GM12878 (cell line): Measurements from ENCODE around the gene VPS39. TPM values are rescaled to one million over a fixed set of nuclear protein-coding genes. Genes with fewer than 3 reads are reported as not detected.
"Not testable (repeated sequence)": the region's sequence is repeated elsewhere in the genome, so short reads cannot be mapped to it uniquely, and the experiment has no call there.

Source experiments
- ATAC-seq: fragments of 200-7000 bp; cut with Tn5 transposase; 3 replicates; pipeline ENCODE4 v1.9.1; 2020; ENCODE audit warnings: mild to moderate bottlenecking, moderate library complexity
- BruUV-seq: library from RNA; stranded (reverse); fragments of 400-500 nt; replicated peaks from 2 replicates; lab custom pipeline; 2021; lab: Mats Ljungman, UMichigan
- CTCF ChIA-PET: fragments of 300-600 bp; sonication (Branson Sonifier 250); formaldehyde crosslinking; extraction: SDS; loops from one replicate; lab custom pipeline; 2021; ENCODE audit warnings: inconsistent platforms; lab: Yijun Ruan, JAX
- POLR2A ChIA-PET: fragments of 350-600 bp; formaldehyde crosslinking; extraction: SDS; loops from one replicate; lab custom pipeline; 2021; ENCODE audit warnings: inconsistent platforms; lab: Charles Lee
- RAD21 ChIA-PET: fragments of 300-600 bp; sonication (Branson Sonifier 250); formaldehyde crosslinking; loops from one replicate; lab custom pipeline; 2023; ENCODE audit warnings: antibody characterized with exemption; ENCODE audit not compliant: unreplicated experiment; lab: Charles Lee
- SMC1A ChIA-PET: fragments of 300-600 bp; sonication (Branson Sonifier 250); formaldehyde crosslinking; loops from one replicate; lab custom pipeline; 2023; ENCODE audit not compliant: unreplicated experiment, uncharacterized antibody; lab: Charles Lee
- DNase-seq: peaks from one replicate; pipeline ENCODE4 v3.0.0-alpha.2; 2011; ENCODE audit warnings: low read depth, low spot score
- FAIRE-seq: peaks from 3 replicates; lab custom pipeline; 2011; peaks lifted over from hg19 to GRCh38; lab: Jason Lieb, UNC
- H2AFZ ChIP-seq: 2 replicates; pipeline ENCODE4 v1.6.0; 2011; ENCODE audit warnings: low read depth, low read length, control low read depth; ENCODE audit not compliant: control insufficient read depth
- H3K27ac ChIP-seq: 2 replicates; pipeline ENCODE4 v1.5.1; 2011; ENCODE audit warnings: control low read depth; ENCODE audit not compliant: control insufficient read depth, insufficient read depth
- H3K27me3 ChIP-seq, 2 experiments: replicated peaks in 1 of 2; 2 replicates each; pipeline versions ENCODE4 v1.6.0 to v1.6.1; 2011; ENCODE audit warnings: low read length in 1 of 2; ENCODE audit not compliant: control insufficient read depth in 2 of 2, insufficient read depth in 2 of 2
- H3K36me3 ChIP-seq, 2 experiments: 2 replicates each; pipeline ENCODE4 v1.5.1; 2011; ENCODE audit warnings: low read length in 1 of 2; ENCODE audit not compliant: control insufficient read depth in 2 of 2, insufficient read depth in 2 of 2
- H3K4me1 ChIP-seq: 2 replicates; pipeline ENCODE4 v1.6.1; 2011; ENCODE audit warnings: mild to moderate bottlenecking, low read length, moderate library complexity, mixed read lengths; ENCODE audit not compliant: control insufficient read depth, insufficient read depth
- H3K4me2 ChIP-seq: 2 replicates; pipeline ENCODE4 v1.6.0; 2011; ENCODE audit warnings: control low read depth; ENCODE audit not compliant: control insufficient read depth, insufficient read depth
- H3K4me3 ChIP-seq: fragments of 200-600 bp; sonication (generic); 2 replicates; pipeline ENCODE4 v1.5.1; 2016
- H3K79me2 ChIP-seq: 2 replicates; pipeline ENCODE4 v1.6.0; 2011; ENCODE audit warnings: low read length; ENCODE audit not compliant: control insufficient read depth, insufficient read depth
- H3K9ac ChIP-seq: 2 replicates; pipeline ENCODE4 v1.8.0; 2011; ENCODE audit warnings: low read length, control low read depth, mixed read lengths; ENCODE audit not compliant: control insufficient read depth, insufficient read depth
- H3K9me3 ChIP-seq: replicated peaks from 3 replicates; pipeline ENCODE4 v1.5.1; 2011; ENCODE audit warnings: mild to moderate bottlenecking, low read length; ENCODE audit not compliant: control insufficient read depth, insufficient read depth
- H4K20me1 ChIP-seq: 2 replicates; pipeline ENCODE4 v1.6.0; 2011; ENCODE audit not compliant: control insufficient read depth, insufficient read depth
- BCL11A ChIP-seq: IDR thresholded peaks from 2 replicates; pipeline ENCODE4 v1.6.1; 2011; ENCODE audit warnings: low read depth, low read length
- CHD4 ChIP-seq: fragments of 200-600 bp; sonication (generic); IDR thresholded peaks from 2 replicates; pipeline ENCODE4 v1.6.1; 2016; ENCODE audit warnings: mild to moderate bottlenecking
- EED ChIP-seq: sonication (generic); IDR thresholded peaks from 2 replicates; pipeline ENCODE4 v1.6.1; 2016; ENCODE audit warnings: antibody characterized with exemption, low read depth
- FOXM1 ChIP-seq: IDR thresholded peaks from 2 replicates; pipeline ENCODE4 v1.6.1; 2012; ENCODE audit warnings: low read depth, mild to moderate bottlenecking, inconsistent platforms, low read length, moderate library complexity
- MTA2 ChIP-seq: fragments of 450-650 bp; IDR thresholded peaks from 2 replicates; pipeline ENCODE4 v1.6.1; 2016; ENCODE audit warnings: low read depth, mild to moderate bottlenecking, moderate library complexity
- PBX3 ChIP-seq: IDR thresholded peaks from 2 replicates; pipeline ENCODE4 v1.6.1; 2011; ENCODE audit warnings: mild to moderate bottlenecking, low read depth, low read length, moderate library complexity; ENCODE audit not compliant: insufficient replicate concordance
- POLR2AphosphoS5 ChIP-seq: IDR thresholded peaks from 2 replicates; pipeline ENCODE4 v1.6.1; 2011; ENCODE audit warnings: mild to moderate bottlenecking, low read length, inconsistent platforms
- TBL1XR1 ChIP-seq: IDR thresholded peaks from 2 replicates; pipeline ENCODE4 v1.6.1; 2012; ENCODE audit warnings: low read depth, low read length, improper control_type of control experiment
- ZNF217 ChIP-seq: fragments of 450-650 bp; IDR thresholded peaks from 2 replicates; pipeline ENCODE4 v1.6.1; 2017; ENCODE audit warnings: antibody characterized with exemption, mild to moderate bottlenecking
- WGBS: methylation state at CpG from one replicate; pipeline ENCODE4 v1.1.6; 2016; ENCODE audit warnings: low lambda C conversion rate; ENCODE audit not compliant: insufficient replicate concordance, insufficient coverage; ENCODE audit errors: missing lambda C conversion rate; 5-methylcytosine and 5-hydroxymethylcytosine counted together
- in situ Hi-C: fragments of 300-500 bp; cut with MboI; formaldehyde crosslinking; loops from 9 replicates; pipeline ENCODE4 v1.14.3; 2018; ENCODE audit warnings: mixed read lengths
- intact Hi-C: fragments of 100-400 bp; cut with micrococcal nuclease; formaldehyde crosslinking; loops from one replicate; pipeline ENCODE4 v1.14.2; 2022; ENCODE audit not compliant: unreplicated experiment
- polyA plus RNA-seq, 11 experiments: library from polyadenylated mRNA; depleted of rRNA in 4 of 11; unstranded in 6 of 11; stranded (reverse) in 5 of 11; fragments of >200 nt; fragmentation: Nextera tagmentation in 4 of 11; fragmentation: Illumina TruSeq in 1 of 11; extraction: Ambion mirVana in 4 of 11; extraction: Trizol in 1 of 11; gene quantifications; 1 replicate in 1 of 11; 2 replicates in 10 of 11; pipeline versions ENCODE4 v1.2.1 to v1.2.3, GENCODE V29; 2011 to 2016; ENCODE audit warnings: inconsistent platforms in 2 of 11, missing spikeins in 2 of 11, low read depth in 1 of 11
- total RNA-seq, 4 experiments: library from RNA; depleted of rRNA in 3 of 4; stranded (reverse); fragments of >200 nt in 3 of 4; fragmentation: Illumina TruSeq in 1 of 4; extraction: Trizol in 1 of 4; gene quantifications; 2 replicates each; pipeline versions ENCODE4 v1.2.1 to v1.2.3, GENCODE V29; 2013 to 2021
- TF ChIP-seq, protein P1 (sequence below): IDR thresholded peaks from 2 replicates; pipeline ENCODE4 v1.6.1; 2011; ENCODE audit warnings: low read depth, low read length, improper control_type of control experiment, borderline replicate concordance
- TF ChIP-seq, protein P2 (sequence below): IDR thresholded peaks from 2 replicates; pipeline ENCODE4 v1.6.1; 2012; ENCODE audit warnings: mild to moderate bottlenecking, low read depth, low read length

The VPS39 gene
- total and polyA plus RNA-seq, 10 of the 15 experiments (the other 5 are each of a cell fraction or from before 2014, with no cell fraction given), result 4.9 to 50.0 (median 36.2) TPM

DNA sequence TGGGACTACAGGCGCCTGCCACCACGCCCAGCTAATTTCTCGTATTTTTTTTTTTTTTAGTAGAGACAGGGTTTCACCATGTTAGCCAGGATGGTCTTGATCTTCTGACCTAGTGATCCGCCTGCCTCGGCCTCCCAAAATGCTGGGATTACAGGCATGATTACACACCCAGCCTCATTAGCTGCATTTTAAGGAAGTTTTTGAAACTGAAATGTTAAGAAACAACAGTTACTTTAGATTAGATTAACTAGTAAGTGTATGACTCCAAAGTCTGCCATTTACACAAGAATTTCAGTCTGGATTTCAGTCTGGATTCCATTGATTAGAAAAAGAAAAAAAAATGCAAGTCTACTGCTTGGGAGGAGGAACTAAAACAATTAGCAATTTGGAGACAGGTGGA is 24.5 kb upstream of the VPS39 start (continued):
- TF ChIP-seq BCL11A (no peak), FOXM1 (no peak), CHD4 (no peak), TBL1XR1 (no peak), POLR2AphosphoS5 (no peak)

- no peaks in the 10 kb centered on the region for H3K27me3 ChIP-seq
- DNase-seq (no peak), FAIRE-seq (no peak), ATAC-seq (no peak)
- H3K79me2 ChIP-seq, result no peaks in the 10 kb centered on the region
- H2AFZ ChIP-seq, result no peak overlapping the region
- H3K9me3 ChIP-seq, result no peaks in the 10 kb centered on the region
- peaks cover 1 to 12% of the 10 kb centered on the region in 2 experiments; a peak in 2 of 4 replicates for H3K36me3 ChIP-seq
- no peak overlapping the region for H3K9ac ChIP-seq
- in situ Hi-C loops (no loop called here), intact Hi-C loops (no loop called here)
- H3K4me1 ChIP-seq, result no peaks in the 10 kb centered on the region
- ChIA-PET POLR2A (interaction anchor here (0.6 kb wide), 1 partner anchor 535 kb away, joined by 4 read pairs; no protein-coding TSS in a partner anchor), CTCF (interaction anchor here (1.0 kb wide), 1 partner anchor 154 kb away, joined by 3 read pairs; no protein-coding TSS in a partner anchor), RAD21 (no interaction called here), SMC1A (no interaction called here)
- WGBS, result 100% methylated on average over 1 of the region's 1 CpG
- TF ChIP-seq ZNF217, result no peak
- TF ChIP-seq MTA2, result no peak
- no peak for TF ChIP-seq PBX3
- no peak for TF ChIP-seq EED
- TF ChIP-seq, protein P1, sequence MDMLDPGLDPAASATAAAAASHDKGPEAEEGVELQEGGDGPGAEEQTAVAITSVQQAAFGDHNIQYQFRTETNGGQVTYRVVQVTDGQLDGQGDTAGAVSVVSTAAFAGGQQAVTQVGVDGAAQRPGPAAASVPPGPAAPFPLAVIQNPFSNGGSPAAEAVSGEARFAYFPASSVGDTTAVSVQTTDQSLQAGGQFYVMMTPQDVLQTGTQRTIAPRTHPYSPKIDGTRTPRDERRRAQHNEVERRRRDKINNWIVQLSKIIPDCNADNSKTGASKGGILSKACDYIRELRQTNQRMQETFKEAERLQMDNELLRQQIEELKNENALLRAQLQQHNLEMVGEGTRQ, result no peak
- TF ChIP-seq, protein P2, sequence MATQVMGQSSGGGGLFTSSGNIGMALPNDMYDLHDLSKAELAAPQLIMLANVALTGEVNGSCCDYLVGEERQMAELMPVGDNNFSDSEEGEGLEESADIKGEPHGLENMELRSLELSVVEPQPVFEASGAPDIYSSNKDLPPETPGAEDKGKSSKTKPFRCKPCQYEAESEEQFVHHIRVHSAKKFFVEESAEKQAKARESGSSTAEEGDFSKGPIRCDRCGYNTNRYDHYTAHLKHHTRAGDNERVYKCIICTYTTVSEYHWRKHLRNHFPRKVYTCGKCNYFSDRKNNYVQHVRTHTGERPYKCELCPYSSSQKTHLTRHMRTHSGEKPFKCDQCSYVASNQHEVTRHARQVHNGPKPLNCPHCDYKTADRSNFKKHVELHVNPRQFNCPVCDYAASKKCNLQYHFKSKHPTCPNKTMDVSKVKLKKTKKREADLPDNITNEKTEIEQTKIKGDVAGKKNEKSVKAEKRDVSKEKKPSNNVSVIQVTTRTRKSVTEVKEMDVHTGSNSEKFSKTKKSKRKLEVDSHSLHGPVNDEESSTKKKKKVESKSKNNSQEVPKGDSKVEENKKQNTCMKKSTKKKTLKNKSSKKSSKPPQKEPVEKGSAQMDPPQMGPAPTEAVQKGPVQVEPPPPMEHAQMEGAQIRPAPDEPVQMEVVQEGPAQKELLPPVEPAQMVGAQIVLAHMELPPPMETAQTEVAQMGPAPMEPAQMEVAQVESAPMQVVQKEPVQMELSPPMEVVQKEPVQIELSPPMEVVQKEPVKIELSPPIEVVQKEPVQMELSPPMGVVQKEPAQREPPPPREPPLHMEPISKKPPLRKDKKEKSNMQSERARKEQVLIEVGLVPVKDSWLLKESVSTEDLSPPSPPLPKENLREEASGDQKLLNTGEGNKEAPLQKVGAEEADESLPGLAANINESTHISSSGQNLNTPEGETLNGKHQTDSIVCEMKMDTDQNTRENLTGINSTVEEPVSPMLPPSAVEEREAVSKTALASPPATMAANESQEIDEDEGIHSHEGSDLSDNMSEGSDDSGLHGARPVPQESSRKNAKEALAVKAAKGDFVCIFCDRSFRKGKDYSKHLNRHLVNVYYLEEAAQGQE, result no peak
- no peak overlapping the region for H3K27ac ChIP-seq
- H3K4me2 ChIP-seq, result no peak overlapping the region
- H4K20me1 ChIP-seq, result no peaks in the 10 kb centered on the region
- no peak overlapping the region for H3K4me3 ChIP-seq
- no TSS peak for BruUV-seq
Observed at GRCh38 chr15:42231088-42231487, 23.0 kb upstream of the VPS39 start.

- H3K27ac ChIP-seq, H3K9me3 ChIP-seq, BruUV-seq, H3K4me2 ChIP-seq, H3K79me2 ChIP-seq, H3K4me1 ChIP-seq, H3K9ac ChIP-seq, FAIRE-seq, H2AFZ ChIP-seq, H3K27me3 ChIP-seq, POLR2A ChIA-PET, DNase-seq, H4K20me1 ChIP-seq, in situ Hi-C loops, intact Hi-C loops, ATAC-seq, H3K4me3 ChIP-seq: not testable (repeated sequence)
- SMC1A ChIA-PET, result interaction anchor here (0.6 to 1.4 kb wide), 3 partner anchors 9 to 660 kb away, joined by 3 to 6 read pairs (median 3); no protein-coding TSS in a partner anchor
- CTCF ChIA-PET, result interaction anchor here (0.9 to 1.4 kb wide), 2 partner anchors 9 to 40 kb away, joined by 3 to 5 read pairs; no protein-coding TSS in a partner anchor
- RAD21 ChIA-PET, result interaction anchor here (0.8 to 1.0 kb wide), 2 partner anchors 9 to 21 kb away, joined by 3 to 5 read pairs; partner anchors contain the start of gene VPS39
- peaks cover 0 to 11% of the 10 kb centered on the region in 2 experiments; a peak in 3 of 4 replicates for H3K36me3 ChIP-seq
- 94% methylated on average over 5 of the region's 5 CpGs for WGBS
Observed at GRCh38 chr15:42228981-42229380, 20.9 kb upstream of the VPS39 start.
